ENCODE results near the gene TMEM134. TPM values are rescaled to one million over a fixed set of nuclear protein-coding genes. Genes with fewer than 3 reads are reported as not detected.

Gene TMEM134
- total and polyA plus RNA-seq, 10 of the 15 experiments (the other 5 are each of a cell fraction or from before 2014, with no cell fraction given): 1.6 to 93.8 (median 27.8) TPM

DNA sequence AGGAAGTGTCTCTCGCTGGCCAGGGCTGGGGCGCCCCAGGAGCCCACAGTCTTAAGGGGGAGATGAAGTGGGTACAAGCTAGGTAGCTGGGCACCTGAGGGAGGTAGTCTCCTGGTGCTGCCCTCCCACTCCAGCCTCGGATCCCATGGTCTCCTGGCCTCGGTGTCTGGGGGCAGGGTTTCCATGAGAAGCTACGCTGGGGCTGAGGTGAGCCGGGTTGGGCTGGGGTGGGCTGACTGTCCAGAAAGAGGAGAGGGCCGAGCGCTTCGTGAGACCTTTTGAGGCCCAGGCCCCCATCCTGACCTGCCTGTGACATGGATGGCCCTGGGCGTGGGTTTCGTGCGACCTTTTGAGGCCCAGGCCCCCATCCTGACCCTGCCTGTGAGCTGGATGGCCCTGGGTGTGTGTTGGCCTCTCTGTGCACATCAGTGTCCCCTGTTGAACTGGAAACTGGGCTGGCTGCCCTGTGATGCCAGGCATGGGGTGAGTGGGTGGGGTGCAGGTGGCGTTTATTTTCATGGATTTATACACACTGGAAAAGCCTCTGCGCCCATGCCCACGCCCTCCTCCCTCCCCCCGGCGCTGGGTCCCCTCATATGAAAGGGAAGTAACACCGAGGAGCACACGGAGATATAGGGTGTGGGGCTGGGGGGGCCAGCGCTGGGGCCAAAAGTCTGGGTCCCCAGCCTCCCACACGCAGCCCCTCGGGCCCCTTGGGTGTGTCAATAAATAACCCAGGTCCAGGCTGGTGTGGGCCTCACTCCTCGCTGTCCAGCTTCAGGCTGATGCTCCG, 22.4 kb upstream of the TMEM134 start:
- H3K27ac ChIP-seq (ENCODE audit: control insufficient read depth, insufficient read depth): no peak overlapping the region
- in situ Hi-C loops (cut with MboI) (no loop called here), intact Hi-C loops (cut with micrococcal nuclease; ENCODE audit: unreplicated experiment) (no loop called here)
- no peak for FAIRE-seq
- peaks cover 4 to 30% of the 10 kb centered on the region in 2 experiments; a peak in 3 of 4 replicates for H3K36me3 ChIP-seq (ENCODE audit: control insufficient read depth in 2 of 2, insufficient read depth in 2 of 2, low read length in 1 of 2)
- no peak overlapping the region for H2AFZ ChIP-seq (ENCODE audit: control insufficient read depth, low read depth, low read length)
- ChIA-PET RAD21 (ENCODE audit: unreplicated experiment) (no interaction called here), POLR2A (interaction anchor here (0.6 to 1.2 kb wide), 4 partner anchors 31 to 956 kb away, joined by 3 to 5 read pairs (median 3); partner anchors contain the start of genes PPP1CA and PTPRCAP), SMC1A (ENCODE audit: uncharacterized antibody, unreplicated experiment) (no interaction called here), CTCF (interaction anchor here (0.7 to 1.3 kb wide), 3 partner anchors 14 to 146 kb away, joined by 3 to 5 read pairs (median 3); partner anchors contain the start of gene PITPNM1)
- 89% methylated on average over 24 of the region's 24 CpGs for WGBS (ENCODE audit: insufficient coverage, insufficient replicate concordance, low lambda C conversion rate, missing lambda C conversion rate)
- no peak for DNase-seq (ENCODE audit: low read depth, low spot score)
- no peak overlapping the region for H3K9ac ChIP-seq (ENCODE audit: control insufficient read depth, insufficient read depth, low read length)
- no peak for ATAC-seq
- no peaks in the 10 kb centered on the region; the same call in 1 of the 2 replicates for H4K20me1 ChIP-seq (ENCODE audit: control insufficient read depth, insufficient read depth)
- no peaks in the 10 kb centered on the region for H3K27me3 ChIP-seq (replicated peaks in 1 of 2; ENCODE audit: control insufficient read depth in 2 of 2, insufficient read depth in 2 of 2, low read length in 1 of 2)
- H3K4me1 ChIP-seq (ENCODE audit: control insufficient read depth, insufficient read depth, low read length): peaks cover 17% of the 10 kb centered on the region
- H3K4me3 ChIP-seq: no peak overlapping the region
- no peaks in the 10 kb centered on the region for H3K9me3 ChIP-seq (replicated peaks; ENCODE audit: control insufficient read depth, insufficient read depth, low read length)
- peak; percentile 6; the same call in 1 of the 2 replicates for TF ChIP-seq SMAD5 (IDR thresholded peaks at IDR 0.05; ENCODE audit: low read depth)
- peak; percentile 42; the same call in 1 of the 2 replicates for TF ChIP-seq POLR2A (IDR thresholded peaks at IDR 0.05; ENCODE audit: low read depth, low read length)
- TF ChIP-seq RAD51 (IDR thresholded peaks at IDR 0.05): no peak
- no peak overlapping the region for H3K4me2 ChIP-seq (ENCODE audit: control insufficient read depth, insufficient read depth)
- BruUV-seq (replicated peaks): no TSS peak
- peaks cover 8% of the 10 kb centered on the region for H3K79me2 ChIP-seq (ENCODE audit: control insufficient read depth, insufficient read depth, low read length)

DNA sequence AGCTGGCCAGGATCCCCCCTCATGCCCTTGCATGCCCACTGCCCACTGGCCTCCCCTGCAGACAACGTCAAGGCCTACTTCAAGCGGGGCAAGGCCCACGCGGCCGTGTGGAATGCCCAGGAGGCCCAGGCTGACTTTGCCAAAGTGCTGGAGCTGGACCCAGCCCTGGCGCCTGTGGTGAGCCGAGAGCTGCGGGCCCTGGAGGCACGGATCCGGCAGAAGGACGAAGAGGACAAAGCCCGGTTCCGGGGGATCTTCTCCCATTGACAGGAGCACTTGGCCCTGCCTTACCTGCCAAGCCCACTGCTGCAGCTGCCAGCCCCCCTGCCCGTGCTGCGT, 21.6 kb upstream of the TMEM134 start:
- Histone ChIP-seq H3K9ac (ENCODE audit: control insufficient read depth, insufficient read depth, low read length) (no peak overlapping the region), H3K36me3 (ENCODE audit: control insufficient read depth in 2 of 2, insufficient read depth in 2 of 2, low read length in 1 of 2) (peaks cover 4 to 28% of the 10 kb centered on the region in 2 experiments; a peak in 3 of 4 replicates), H3K9me3 (replicated peaks; ENCODE audit: control insufficient read depth, insufficient read depth, low read length) (no peaks in the 10 kb centered on the region), H3K4me2 (ENCODE audit: control insufficient read depth, insufficient read depth) (no peak overlapping the region), H3K27ac (ENCODE audit: control insufficient read depth, insufficient read depth) (no peak overlapping the region), H3K4me1 (ENCODE audit: control insufficient read depth, insufficient read depth, low read length) (peaks cover 25% of the 10 kb centered on the region), H3K4me3 (no peak overlapping the region), H3K79me2 (ENCODE audit: control insufficient read depth, insufficient read depth, low read length) (peaks cover 15% of the 10 kb centered on the region), H2AFZ (ENCODE audit: control insufficient read depth, low read depth, low read length) (no peak overlapping the region), H4K20me1 (ENCODE audit: control insufficient read depth, insufficient read depth) (no peaks in the 10 kb centered on the region; the same call in 1 of the 2 replicates), H3K27me3 (replicated peaks in 1 of 2; ENCODE audit: control insufficient read depth in 2 of 2, insufficient read depth in 2 of 2, low read length in 1 of 2) (no peaks in the 10 kb centered on the region)
- RAD21 ChIA-PET (ENCODE audit: unreplicated experiment): interaction anchor here (1.0 kb wide), 1 partner anchor 89 kb away, joined by 3 read pairs; the partner anchor contains the start of gene PPP1CA
- in situ Hi-C loops (cut with MboI): no loop called here
- ATAC-seq: no peak
- WGBS (ENCODE audit: insufficient coverage, insufficient replicate concordance, low lambda C conversion rate, missing lambda C conversion rate): 79% methylated on average over 15 of the region's 15 CpGs
- DNase-seq (ENCODE audit: low read depth, low spot score): no peak
- intact Hi-C loops (cut with micrococcal nuclease; ENCODE audit: unreplicated experiment): no loop called here
- BruUV-seq (replicated peaks): no TSS peak
- SMC1A ChIA-PET (ENCODE audit: uncharacterized antibody, unreplicated experiment): no interaction called here
- no peak for FAIRE-seq
- CTCF ChIA-PET: interaction anchor here (0.7 to 1.3 kb wide), 2 partner anchors 102 to 145 kb away, joined by 3 read pairs; no protein-coding TSS in a partner anchor
- POLR2A ChIA-PET: interaction anchor here (0.6 to 1.2 kb wide), 5 partner anchors 12 to 956 kb away, joined by 3 to 5 read pairs (median 3); partner anchors contain the start of genes PPP1CA and PTPRCAP
- no peak for TF ChIP-seq POLR2AphosphoS5 (IDR thresholded peaks at IDR 0.05; ENCODE audit: low read length)
- peak; percentile 43; the same call in 1 of the 2 replicates for TF ChIP-seq POLR2A (IDR thresholded peaks at IDR 0.05; ENCODE audit: low read depth, low read length)

Data from GM12878 (cell line).